Loucy (cell line): ENCODE measurements around the gene TSPAN4.
A peak's percentile ranks its signal among the peaks of the same experiment; 100 is the strongest.

ENCODE experiments used
- H2AFZ ChIP-seq: fragments of 200-600 bp; sonication (generic); 2 replicates; pipeline ENCODE4 v1.6.0; 2016; ENCODE audit warnings: antibody characterized with exemption, mild to moderate bottlenecking, low read length, moderate library complexity
- H3F3A ChIP-seq: fragments of 200-600 bp; 2 replicates; pipeline ENCODE4 v1.6.0; 2016; ENCODE audit warnings: antibody characterized with exemption, low read depth, mild to moderate bottlenecking
- H3K27me3 ChIP-seq: fragments of 200-600 bp; sonication (generic); 2 replicates; pipeline ENCODE4 v1.6.1; 2014; ENCODE audit warnings: low read length, mild to moderate bottlenecking; ENCODE audit not compliant: insufficient read depth, poor library complexity, severe bottlenecking
- H3K36me3 ChIP-seq: fragments of 200-600 bp; sonication (generic); 2 replicates; pipeline ENCODE4 v1.6.1; 2016; ENCODE audit warnings: low read length; ENCODE audit not compliant: insufficient read depth
- H3K4me1 ChIP-seq: fragments of 200-600 bp; sonication (generic); 2 replicates; pipeline ENCODE4 v1.5.1; 2014; ENCODE audit warnings: low read length, mild to moderate bottlenecking; ENCODE audit not compliant: insufficient read depth, poor library complexity, severe bottlenecking
- H3K4me2 ChIP-seq: fragments of 200-600 bp; sonication (generic); 2 replicates; pipeline ENCODE4 v1.6.0; 2014; ENCODE audit warnings: antibody characterized with exemption, low read length, low read depth, mild to moderate bottlenecking; ENCODE audit not compliant: poor library complexity, severe bottlenecking
- H3K4me3 ChIP-seq: fragments of 200-600 bp; sonication (generic); 2 replicates; pipeline ENCODE4 v1.5.1; 2014; ENCODE audit warnings: low read length, mild to moderate bottlenecking, mixed read lengths; ENCODE audit not compliant: poor library complexity, severe bottlenecking
- H3K79me2 ChIP-seq: fragments of 200-600 bp; sonication (generic); 2 replicates; pipeline ENCODE4 v1.6.1; 2014; ENCODE audit warnings: low read length; ENCODE audit not compliant: insufficient read depth
- H3K9ac ChIP-seq: fragments of 200-600 bp; sonication (generic); 2 replicates; pipeline ENCODE4 v1.6.0; 2014; ENCODE audit warnings: mild to moderate bottlenecking, low read depth, low read length, moderate library complexity; ENCODE audit not compliant: poor library complexity, severe bottlenecking
- H3K9me2 ChIP-seq: fragments of 200-600 bp; sonication (generic); replicated peaks from 2 replicates; pipeline ENCODE4 v1.6.1; 2016; ENCODE audit warnings: low read depth, low read length, mixed read lengths
- H3K9me3 ChIP-seq: fragments of 200-600 bp; sonication (generic); 2 replicates; pipeline ENCODE4 v1.6.1; 2014; ENCODE audit warnings: mild to moderate bottlenecking, antibody characterized with exemption, low read length, low read depth; ENCODE audit not compliant: insufficient read depth
- H4K20me1 ChIP-seq: fragments of 200-600 bp; sonication (generic); 2 replicates; pipeline ENCODE4 v1.6.0; 2014; ENCODE audit warnings: antibody characterized with exemption, low read length, mild to moderate bottlenecking; ENCODE audit not compliant: insufficient read depth, poor library complexity, severe bottlenecking
- EZH2phosphoT487 ChIP-seq: fragments of 200-600 bp; IDR thresholded peaks from 2 replicates; pipeline ENCODE4 v1.6.1; 2018; ENCODE audit warnings: antibody characterized with exemption, mild to moderate bottlenecking, moderate library complexity, borderline replicate concordance
- TF ChIP-seq, protein P1 (sequence below): fragments of 200-600 bp; sonication (generic); conservative IDR thresholded peaks from 2 replicates; pipeline ENCODE4 v1.5.1; 2014; ENCODE audit warnings: mild to moderate bottlenecking, antibody characterized with exemption, low read length

TSPAN4 gene

DNA sequence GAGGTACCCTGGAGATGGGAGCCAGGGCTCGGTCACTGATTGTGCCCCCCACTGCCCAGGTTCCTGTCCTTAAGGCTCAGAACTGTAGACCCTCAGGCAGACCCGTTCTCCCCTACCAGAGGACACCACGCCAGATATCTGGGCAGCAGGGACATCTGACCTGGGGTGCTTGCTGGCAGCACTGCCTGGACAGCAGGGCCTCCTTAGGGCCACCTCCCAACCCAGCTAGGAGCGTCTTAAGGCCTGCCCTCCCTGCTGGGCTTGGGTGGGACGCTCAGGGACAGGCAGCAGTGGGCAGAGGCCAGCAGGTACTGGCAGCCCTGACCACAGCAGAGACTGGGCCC is 3.4 kb upstream of the TSPAN4 start:
- Histone ChIP-seq H3K4me3 (no peak overlapping the region), H2AFZ (no peak overlapping the region), H3K4me2 (no peak overlapping the region), H3K9ac (no peak overlapping the region), H3K36me3 (peaks cover 13% of the 10 kb centered on the region; the same call in 1 of the 2 replicates), H4K20me1 (peaks cover 31% of the 10 kb centered on the region), H3K9me2 (no peaks in the 10 kb centered on the region), H3K4me1 (peaks cover 34% of the 10 kb centered on the region), H3K9me3 (no peaks in the 10 kb centered on the region), H3F3A (no peaks in the 10 kb centered on the region), H3K79me2 (peaks cover 31% of the 10 kb centered on the region), H3K27me3 (no peaks in the 10 kb centered on the region)
- TF ChIP-seq, protein P1, sequence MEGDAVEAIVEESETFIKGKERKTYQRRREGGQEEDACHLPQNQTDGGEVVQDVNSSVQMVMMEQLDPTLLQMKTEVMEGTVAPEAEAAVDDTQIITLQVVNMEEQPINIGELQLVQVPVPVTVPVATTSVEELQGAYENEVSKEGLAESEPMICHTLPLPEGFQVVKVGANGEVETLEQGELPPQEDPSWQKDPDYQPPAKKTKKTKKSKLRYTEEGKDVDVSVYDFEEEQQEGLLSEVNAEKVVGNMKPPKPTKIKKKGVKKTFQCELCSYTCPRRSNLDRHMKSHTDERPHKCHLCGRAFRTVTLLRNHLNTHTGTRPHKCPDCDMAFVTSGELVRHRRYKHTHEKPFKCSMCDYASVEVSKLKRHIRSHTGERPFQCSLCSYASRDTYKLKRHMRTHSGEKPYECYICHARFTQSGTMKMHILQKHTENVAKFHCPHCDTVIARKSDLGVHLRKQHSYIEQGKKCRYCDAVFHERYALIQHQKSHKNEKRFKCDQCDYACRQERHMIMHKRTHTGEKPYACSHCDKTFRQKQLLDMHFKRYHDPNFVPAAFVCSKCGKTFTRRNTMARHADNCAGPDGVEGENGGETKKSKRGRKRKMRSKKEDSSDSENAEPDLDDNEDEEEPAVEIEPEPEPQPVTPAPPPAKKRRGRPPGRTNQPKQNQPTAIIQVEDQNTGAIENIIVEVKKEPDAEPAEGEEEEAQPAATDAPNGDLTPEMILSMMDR: no peak
- TF ChIP-seq EZH2phosphoT487: no peak

DNA sequence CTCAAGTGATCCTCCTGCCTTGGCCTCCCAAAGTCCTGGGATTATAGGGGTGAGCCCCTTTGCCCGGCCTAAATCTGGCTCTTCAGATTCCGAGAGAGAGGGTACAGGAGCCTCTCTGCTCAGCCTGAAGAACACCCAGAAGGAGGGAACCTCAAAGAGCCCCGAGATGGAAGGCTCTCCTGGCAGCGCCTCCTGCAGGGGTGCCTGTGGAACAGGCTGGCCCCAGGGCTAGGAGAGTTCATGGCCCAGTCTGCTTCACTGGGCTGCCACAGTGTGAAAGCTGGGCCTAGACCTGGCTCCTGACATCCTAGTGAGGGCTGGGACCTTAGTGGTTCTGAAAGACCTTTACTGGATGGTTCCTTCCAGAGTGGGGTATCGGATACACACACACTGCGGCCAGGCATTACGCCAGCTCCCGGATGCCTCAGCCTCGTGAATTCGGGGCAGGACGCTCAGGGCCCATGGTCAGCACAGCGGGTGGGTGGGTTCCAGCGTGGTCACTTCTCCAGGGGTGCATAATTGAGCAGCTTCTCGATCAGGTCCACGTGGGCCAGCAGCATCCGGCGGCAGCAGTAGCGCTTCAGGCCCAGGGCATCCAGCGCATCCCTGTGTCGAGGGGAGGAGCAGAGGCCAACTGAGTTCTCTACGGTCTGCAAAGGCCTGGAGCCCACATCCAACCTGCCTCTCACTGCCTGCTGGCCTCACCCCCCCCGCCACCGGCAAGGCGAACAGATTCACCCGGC is 2.6 kb upstream of the TSPAN4 start:
- H3K4me1 ChIP-seq: peaks cover 31% of the 10 kb centered on the region
- peak overlapping the region; percentile 88 for H3K9ac ChIP-seq

DNA sequence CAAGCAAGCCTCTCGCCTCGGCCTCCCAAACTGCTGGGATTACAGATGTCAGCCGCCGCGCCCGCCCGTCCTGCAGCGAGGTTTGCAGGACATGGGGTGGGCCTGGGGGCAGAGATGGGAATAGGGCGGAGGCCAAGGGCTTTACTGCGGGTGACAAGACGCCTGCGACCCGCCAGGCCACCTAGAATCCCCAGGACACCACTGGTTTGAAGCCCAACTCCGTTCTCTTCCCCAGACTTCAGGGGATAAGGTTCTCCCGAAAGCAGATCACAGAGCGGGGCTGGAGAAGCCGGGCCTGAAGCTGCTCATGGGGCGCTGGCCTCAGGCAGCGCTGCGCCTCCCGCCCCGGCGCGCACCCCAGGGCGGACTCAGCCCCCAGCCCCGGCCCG is 677 bp upstream of the TSPAN4 start:
- Histone ChIP-seq H3K4me3 (peak overlapping the region; percentile 97), H3K79me2 (peaks cover 31% of the 10 kb centered on the region)

More for the DNA sequence above, 2.6 kb upstream of the TSPAN4 start:
- H3K4me2 ChIP-seq: peak overlapping the region; percentile 71
- peak overlapping the region; percentile 97 for H3K4me3 ChIP-seq
- peaks cover 31% of the 10 kb centered on the region for H3K79me2 ChIP-seq
- no peaks in the 10 kb centered on the region for H3K9me3 ChIP-seq
- no peak overlapping the region for H2AFZ ChIP-seq
- H3F3A ChIP-seq: no peaks in the 10 kb centered on the region
- peaks cover 31% of the 10 kb centered on the region for H4K20me1 ChIP-seq
- TF ChIP-seq, protein P1: peak; percentile 54
- no peak for TF ChIP-seq EZH2phosphoT487
- H3K9me2 ChIP-seq: no peaks in the 10 kb centered on the region
- peaks cover 13% of the 10 kb centered on the region; the same call in 1 of the 2 replicates for H3K36me3 ChIP-seq
- no peaks in the 10 kb centered on the region for H3K27me3 ChIP-seq

More for the DNA sequence above, 677 bp upstream of the TSPAN4 start:
- TF ChIP-seq, protein P1: no peak
- no peak for TF ChIP-seq EZH2phosphoT487
- Histone ChIP-seq H3K4me2 (peak overlapping the region; percentile 71), H3K36me3 (peaks cover 13% of the 10 kb centered on the region; the same call in 1 of the 2 replicates), H2AFZ (peak overlapping the region; percentile 99; the same call in 1 of the 2 replicates), H3K9ac (peak overlapping the region; percentile 88), H3K4me1 (peaks cover 49% of the 10 kb centered on the region), H3F3A (no peaks in the 10 kb centered on the region), H3K9me2 (no peaks in the 10 kb centered on the region), H3K27me3 (no peaks in the 10 kb centered on the region), H4K20me1 (peaks cover 28% of the 10 kb centered on the region), H3K9me3 (no peaks in the 10 kb centered on the region)
